Vagina (tissue), 2 donors: ENCODE measurements around the gene SEMA3B.
A peak's percentile ranks its signal among the peaks of the same experiment; 100 is the strongest.

Experiments used
- CTCF ChIP-seq, 3 experiments: fragments of 450-650 bp in 2 of 3; fragments of 200-600 bp in 1 of 3; sonication (generic) in 1 of 3; IDR thresholded peaks; one replicate each; pipeline ENCODE4 v1.5.1; 2017 to 2019; ENCODE audit warnings: antibody characterized with exemption in 3 of 3, mild to moderate bottlenecking in 2 of 3, moderate library complexity in 2 of 3
- POLR2A ChIP-seq, 2 donors: fragments of 450-650 bp; IDR thresholded peaks; one replicate each; pipeline ENCODE4 v1.6.1; 2017; ENCODE audit warnings: antibody characterized with exemption in 2 of 2, mild to moderate bottlenecking in 2 of 2, moderate library complexity in 2 of 2

- peak in 2 of 3 experiments; percentile 28 to 51 for TF ChIP-seq CTCF (IDR thresholded peaks at IDR 0.05)
- TF ChIP-seq POLR2A (IDR thresholded peaks at IDR 0.05): no peak
These were observed 5.6 kb downstream of the SEMA3B start for GRCh38 chr3:50274371-50275104.
